CD14-positive monocyte (primary cell): ENCODE measurements around the gene SLC4A7. TPM values are rescaled to one million over a fixed set of nuclear protein-coding genes. Genes with fewer than 3 reads are reported as not detected.

Experiments
- DNase-seq, 3 donors: peaks; one replicate each; pipeline ENCODE4 v3.0.0-alpha.2; 2011 to 2022
- H2AFZ ChIP-seq: 2 replicates; pipeline ENCODE4 v1.6.0; 2012; ENCODE audit warnings: mild to moderate bottlenecking, low read depth, low read length, inconsistent platforms; ENCODE audit not compliant: insufficient read depth, poor library complexity, severe bottlenecking
- H3K27ac ChIP-seq, 2 donors: 1 replicate in 1 of 2; 2 replicates in 1 of 2; pipeline ENCODE4 v1.5.1; 2012 to 2013; ENCODE audit warnings: low read length in 2 of 2, control low read depth in 1 of 2, inconsistent platforms in 1 of 2, low read depth in 1 of 2, mild to moderate bottlenecking in 1 of 2
- H3K27me3 ChIP-seq, 2 donors: one replicate each; pipeline versions ENCODE4 v1.6.0 to v1.6.1; 2011 to 2013; ENCODE audit warnings: low read length in 2 of 2; ENCODE audit not compliant: control insufficient read depth in 2 of 2, insufficient read depth in 2 of 2
- H3K36me3 ChIP-seq, 2 donors: replicated peaks in 1 of 2; 1 replicate in 1 of 2; 2 replicates in 1 of 2; pipeline versions ENCODE4 v1.5.1 to v1.6.1; 2012 to 2013; ENCODE audit warnings: low read length in 2 of 2, control low read depth in 1 of 2, inconsistent platforms in 1 of 2, mild to moderate bottlenecking in 1 of 2; ENCODE audit not compliant: insufficient read depth in 2 of 2, control insufficient read depth in 1 of 2
- H3K4me1 ChIP-seq, 2 donors: 1 replicate in 1 of 2; 2 replicates in 1 of 2; pipeline versions ENCODE4 v1.5.1 to v1.6.1; 2012 to 2013; ENCODE audit warnings: low read length in 2 of 2, control low read depth in 1 of 2, inconsistent platforms in 1 of 2, mild to moderate bottlenecking in 1 of 2, moderate library complexity in 1 of 2; ENCODE audit not compliant: insufficient read depth in 2 of 2, control insufficient read depth in 1 of 2
- H3K4me2 ChIP-seq: replicated peaks from 2 replicates; pipeline ENCODE3; 2012; ENCODE audit warnings: low read length, moderate library complexity, mild to moderate bottlenecking; ENCODE audit not compliant: poor library complexity, severe bottlenecking; ENCODE audit errors: extremely low read depth
- H3K4me3 ChIP-seq, 3 experiments: fragments of 200-600 bp in 1 of 3; sonication (generic) in 1 of 3; replicated peaks in 1 of 3; 1 replicate in 2 of 3; 2 replicates in 1 of 3; pipeline ENCODE4 v1.5.1; 2011 to 2013; ENCODE audit warnings: low read length in 3 of 3, mild to moderate bottlenecking in 3 of 3, control low read depth in 2 of 3, low read depth in 2 of 3, inconsistent platforms in 1 of 3, moderate library complexity in 1 of 3
- H3K79me2 ChIP-seq: 2 replicates; pipeline ENCODE4 v1.6.0; 2012; ENCODE audit warnings: mild to moderate bottlenecking, control low read depth, inconsistent platforms, low read length, moderate library complexity; ENCODE audit not compliant: insufficient read depth
- H3K9ac ChIP-seq: 2 replicates; pipeline ENCODE4 v1.6.0; 2017; ENCODE audit warnings: low read length, mild to moderate bottlenecking; ENCODE audit not compliant: insufficient read depth, poor library complexity, severe bottlenecking
- H3K9me3 ChIP-seq, 2 donors: replicated peaks in 1 of 2; 1 replicate in 1 of 2; 2 replicates in 1 of 2; pipeline versions ENCODE4 v1.5.1 to v1.6.1; 2012 to 2013; ENCODE audit warnings: low read length in 2 of 2, control low read depth in 1 of 2; ENCODE audit not compliant: control insufficient read depth in 1 of 2, insufficient read depth in 1 of 2
- H4K20me1 ChIP-seq: 2 replicates; pipeline ENCODE4 v1.6.0; 2012; ENCODE audit warnings: mild to moderate bottlenecking, low read length, control low read depth, moderate library complexity; ENCODE audit not compliant: insufficient read depth
- H3K27ac Mint-ChIP-seq, 7 donors: one replicate each; pipeline ENCODE4 v1.8.0; 2020; ENCODE audit warnings: mild to moderate bottlenecking in 7 of 7, mixed read lengths in 7 of 7, moderate library complexity in 6 of 7, inconsistent platforms in 2 of 7
- H3K27me3 Mint-ChIP-seq, 3 donors: one replicate each; pipeline ENCODE4 v1.8.0; 2021 to 2022; ENCODE audit warnings: low read depth in 3 of 3, mild to moderate bottlenecking in 3 of 3, mixed read lengths in 3 of 3, moderate library complexity in 3 of 3, inconsistent platforms in 1 of 3
- H3K36me3 Mint-ChIP-seq, 2 donors: one replicate each; pipeline ENCODE4 v1.8.0; 2020; ENCODE audit warnings: mixed read lengths in 2 of 2, inconsistent platforms in 1 of 2, mild to moderate bottlenecking in 1 of 2
- H3K4me1 Mint-ChIP-seq: one replicate; pipeline ENCODE4 v1.8.0; 2020; ENCODE audit warnings: mild to moderate bottlenecking, mixed read lengths
- H3K4me3 Mint-ChIP-seq, 2 donors: one replicate each; pipeline ENCODE4 v1.8.0; 2020; ENCODE audit warnings: mild to moderate bottlenecking in 2 of 2, mixed read lengths in 2 of 2, moderate library complexity in 1 of 2
- H3K9me3 Mint-ChIP-seq, 7 donors: one replicate each; pipeline ENCODE4 v1.8.0; 2020 to 2022; ENCODE audit warnings: mixed read lengths in 7 of 7, mild to moderate bottlenecking in 6 of 7, moderate library complexity in 6 of 7, inconsistent platforms in 2 of 7
- CTCF ChIP-seq: fragments of 200-600 bp; IDR thresholded peaks from one replicate; pipeline ENCODE4 v1.8.0; 2022; ENCODE audit warnings: antibody characterized with exemption, mild to moderate bottlenecking
- WGBS: methylation state at CpG from one replicate; pipeline ENCODE4 v1.1.5; 2013; ENCODE audit warnings: missing lambda C conversion rate; ENCODE audit not compliant: insufficient coverage; 5-methylcytosine and 5-hydroxymethylcytosine counted together
- intact Hi-C, 2 donors: fragments of 100-400 bp; cut with micrococcal nuclease; formaldehyde crosslinking; loops; one replicate each; pipeline versions ENCODE4 v1.15.0 to v1.15.1; 2023
- polyA plus RNA-seq, 3 donors: library from polyadenylated mRNA; depleted of rRNA in 1 of 3; unstranded in 2 of 3; stranded (reverse) in 1 of 3; fragments of 300-500 nt in 2 of 3; fragments of >200 nt in 1 of 3; fragmentation: Illumina TruSeq in 2 of 3; gene quantifications; 1 replicate in 2 of 3; 2 replicates in 1 of 3; pipeline ENCODE4 v1.2.3, GENCODE V29; 2012 to 2021

The SLC4A7 gene
- polyA plus RNA-seq, 3 donors = 5.4 to 7.6 (median 5.5) TPM

DNA sequence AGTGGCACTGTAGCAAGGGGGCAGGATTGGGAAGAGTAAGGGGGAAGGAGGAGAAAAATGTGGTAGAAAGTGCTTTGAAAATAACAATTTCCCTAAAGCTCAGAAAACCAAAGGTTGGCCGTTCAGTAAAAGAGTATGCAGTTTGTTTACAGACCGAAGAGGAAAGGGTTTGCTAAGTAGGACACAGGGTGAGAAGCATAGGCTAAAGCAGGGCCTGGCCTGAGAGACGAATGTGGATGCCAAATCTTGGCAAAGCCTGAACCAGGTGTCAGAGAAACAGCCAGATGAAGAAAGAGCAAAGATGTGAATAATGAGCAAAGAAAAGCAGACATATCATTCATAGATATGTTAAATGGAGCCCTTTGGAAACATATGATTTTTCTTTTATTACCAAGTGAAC, 132.1 kb downstream of the SLC4A7 start:
- Mint-ChIP-seq H3K4me3 (no peak overlapping the region), H3K27me3 (peaks cover 0 to 1% (median 0%) of the 10 kb centered on the region in 3 donors), H3K36me3 (no peaks in the 10 kb centered on the region), H3K27ac (no peak overlapping the region), H3K4me1 (peaks cover 6% of the 10 kb centered on the region), H3K9me3 (no peaks in the 10 kb centered on the region)
- TF ChIP-seq CTCF = no peak
- 90% methylated on average over 2 of the region's 3 CpGs for WGBS
- Histone ChIP-seq H3K9me3 (no peaks in the 10 kb centered on the region), H3K27ac (no peak overlapping the region), H3K27me3 (no peaks in the 10 kb centered on the region), H3K9ac (no peak overlapping the region), H3K79me2 (no peaks in the 10 kb centered on the region), H3K4me1 (no peaks in the 10 kb centered on the region), H4K20me1 (no peaks in the 10 kb centered on the region), H3K36me3 (no peaks in the 10 kb centered on the region), H3K4me3 (no peak overlapping the region), H3K4me2 (no peak overlapping the region), H2AFZ (no peak overlapping the region)
- intact Hi-C loops = no loop called here
- DNase-seq = no peak

GRCh38 chr3:27349832-27350231, 134.4 kb downstream of the SLC4A7 start:
- H3K4me3 ChIP-seq = no peak overlapping the region
- no peak overlapping the region for H3K27ac Mint-ChIP-seq
- no peak for DNase-seq
- no peaks in the 10 kb centered on the region for H3K9me3 Mint-ChIP-seq
- H3K9me3 ChIP-seq = no peaks in the 10 kb centered on the region
- H4K20me1 ChIP-seq = no peaks in the 10 kb centered on the region
- H3K27me3 Mint-ChIP-seq = peaks cover 0 to 1% (median 0%) of the 10 kb centered on the region in 3 donors
- no peak overlapping the region for H3K9ac ChIP-seq
- H3K4me3 Mint-ChIP-seq = no peak overlapping the region
- no peak overlapping the region for H3K27ac ChIP-seq
- intact Hi-C loops = no loop called here
- H3K4me2 ChIP-seq = no peak overlapping the region
- WGBS = 80% methylated on average over 1 of the region's 3 CpGs
- no peak for TF ChIP-seq CTCF
- H3K36me3 ChIP-seq = no peaks in the 10 kb centered on the region
- H2AFZ ChIP-seq = peak overlapping the region; percentile 14
- H3K4me1 ChIP-seq = no peaks in the 10 kb centered on the region
- no peaks in the 10 kb centered on the region for H3K36me3 Mint-ChIP-seq
- no peaks in the 10 kb centered on the region for H3K27me3 ChIP-seq
- no peaks in the 10 kb centered on the region for H3K79me2 ChIP-seq
- H3K4me1 Mint-ChIP-seq = peaks cover 9% of the 10 kb centered on the region
